ENCODE measurements around the gene MAP4K2. TPM values are rescaled to one million over a fixed set of nuclear protein-coding genes. Genes with fewer than 3 reads are reported as not detected.

Gene MAP4K2
- total RNA-seq, 1 donor from 2014 or later: 20.2 TPM

- no peak for TF ChIP-seq CTCF (conservative IDR thresholded peaks at IDR 0.05)
- Mint-ChIP-seq H3K4me3 (peak overlapping the region; percentile 76), H3K36me3 (no peaks in the 10 kb centered on the region), H3K27me3 (no peaks in the 10 kb centered on the region), H3K27ac (no peak overlapping the region), H3K4me1 (ENCODE audit: unreplicated experiment) (peaks cover 8% of the 10 kb centered on the region), H3K9me3 (no peaks in the 10 kb centered on the region)
- no peak for DNase-seq (ENCODE audit: extremely low spot score, unreplicated experiment)
Observed at GRCh38 chr11:64802370-64803157, 450 bp downstream of the MAP4K2 start.

- no peak for TF ChIP-seq CTCF (conservative IDR thresholded peaks at IDR 0.05)
- Mint-ChIP-seq H3K27ac (no peak overlapping the region), H3K4me3 (peak overlapping the region; percentile 76), H3K36me3 (no peaks in the 10 kb centered on the region), H3K9me3 (no peaks in the 10 kb centered on the region), H3K4me1 (ENCODE audit: unreplicated experiment) (peaks cover 8% of the 10 kb centered on the region), H3K27me3 (no peaks in the 10 kb centered on the region)
- DNase-seq (ENCODE audit: extremely low spot score, unreplicated experiment): no peak
Observed at GRCh38 chr11:64801561-64802369, 1.2 kb downstream of the MAP4K2 start.

- Mint-ChIP-seq H3K27me3 (no peaks in the 10 kb centered on the region), H3K36me3 (no peaks in the 10 kb centered on the region), H3K4me1 (ENCODE audit: unreplicated experiment) (peaks cover 8% of the 10 kb centered on the region), H3K27ac (no peak overlapping the region), H3K9me3 (no peaks in the 10 kb centered on the region), H3K4me3 (peak overlapping the region; percentile 22)
- no peak for DNase-seq (ENCODE audit: extremely low spot score, unreplicated experiment)
- no peak for TF ChIP-seq CTCF (conservative IDR thresholded peaks at IDR 0.05)
Observed at GRCh38 chr11:64801158-64801464, 1.9 kb downstream of the MAP4K2 start.

- no peaks in the 10 kb centered on the region for H3K9me3 Mint-ChIP-seq
- TF ChIP-seq CTCF (conservative IDR thresholded peaks at IDR 0.05): no peak
- peaks cover 8% of the 10 kb centered on the region for H3K4me1 Mint-ChIP-seq (ENCODE audit: unreplicated experiment)
- no peaks in the 10 kb centered on the region for H3K36me3 Mint-ChIP-seq
- no peak overlapping the region for H3K4me3 Mint-ChIP-seq
- no peak overlapping the region for H3K27ac Mint-ChIP-seq
- H3K27me3 Mint-ChIP-seq: no peaks in the 10 kb centered on the region
- DNase-seq (ENCODE audit: extremely low spot score, unreplicated experiment): no peak
Observed at GRCh38 chr11:64800303-64801157, 2.5 kb downstream of the MAP4K2 start.

GRCh38 chr11:64799623-64800302 lies 3.3 kb downstream of the MAP4K2 start:
- H3K36me3 Mint-ChIP-seq: no peaks in the 10 kb centered on the region
- H3K27me3 Mint-ChIP-seq: no peaks in the 10 kb centered on the region
- H3K4me1 Mint-ChIP-seq (ENCODE audit: unreplicated experiment): peaks cover 8% of the 10 kb centered on the region
- H3K9me3 Mint-ChIP-seq: no peaks in the 10 kb centered on the region
- no peak overlapping the region for H3K27ac Mint-ChIP-seq
- no peak for DNase-seq (ENCODE audit: extremely low spot score, unreplicated experiment)
- no peak for TF ChIP-seq CTCF (conservative IDR thresholded peaks at IDR 0.05)
- peak overlapping the region; percentile 25 for H3K4me3 Mint-ChIP-seq

Measured in type B pancreatic cell (in vitro differentiated cells).